Motor neuron (in vitro differentiated cells): ENCODE data around the gene ATXN1. TPM values are rescaled to one million over a fixed set of nuclear protein-coding genes. Genes with fewer than 3 reads are reported as not detected.
A peak's percentile ranks its signal among the peaks of the same experiment; 100 is the strongest.

ENCODE experiments used
- ATAC-seq, 8 experiments: fragments of 200-7000 bp; cut with Tn5 transposase; replicated peaks in 6 of 8; 2 replicates each; pipeline ENCODE4 v1.8.0; 2021; ENCODE audit warnings: mild to moderate bottlenecking in 8 of 8, moderate library complexity in 8 of 8
- H3K27ac ChIP-seq, 2 donors: fragments of 250-450 bp; sonication (Bioruptor Pico); 2 replicates each; pipeline ENCODE4 v1.9.0; 2021; ENCODE audit warnings: antibody characterized with exemption in 2 of 2, mild to moderate bottlenecking in 2 of 2, moderate library complexity in 1 of 2
- H3K4me1 ChIP-seq, 2 donors: fragments of 250-450 bp; sonication (Bioruptor Pico); replicated peaks in 1 of 2; 2 replicates each; pipeline ENCODE4 v1.6.1; 2021; ENCODE audit warnings: antibody characterized with exemption in 2 of 2, mild to moderate bottlenecking in 2 of 2, moderate library complexity in 1 of 2
- H3K4me3 ChIP-seq, 5 donors: fragments of 250-450 bp; sonication (Bioruptor Pico); 2 replicates each; pipeline ENCODE4 v1.9.0; 2021; ENCODE audit warnings: antibody characterized with exemption in 5 of 5, mild to moderate bottlenecking in 5 of 5, moderate library complexity in 4 of 5
- WGBS, 10 experiments: fragments of 450-650 bp; shearing (Covaris generic); methylation state at CpG; one replicate each; pipeline ENCODE4 v1.0.0; 2022; 5-methylcytosine and 5-hydroxymethylcytosine counted together
- in situ Hi-C, 9 experiments: fragments of 400-800 bp; cut with MboI; loops; one replicate each; pipeline ENCODE4 v1.15.0; 2021; ENCODE audit warnings: low sequenced_read_pairs in 9 of 9, low pct_unique_long_range_greater_than_20kb in 2 of 9; ENCODE audit not compliant: unreplicated experiment in 9 of 9
- total RNA-seq, 8 experiments: library from RNA; unstranded; fragments of 300-600 nt; gene quantifications; 2 replicates each; pipeline versions ENCODE4 v1.2.3 to v1.2.4, GENCODE V29; 2022

ATXN1 gene
- total RNA-seq, 8 experiments from 2014 or later = 8.9 to 64.9 (median 18.3) TPM

DNA sequence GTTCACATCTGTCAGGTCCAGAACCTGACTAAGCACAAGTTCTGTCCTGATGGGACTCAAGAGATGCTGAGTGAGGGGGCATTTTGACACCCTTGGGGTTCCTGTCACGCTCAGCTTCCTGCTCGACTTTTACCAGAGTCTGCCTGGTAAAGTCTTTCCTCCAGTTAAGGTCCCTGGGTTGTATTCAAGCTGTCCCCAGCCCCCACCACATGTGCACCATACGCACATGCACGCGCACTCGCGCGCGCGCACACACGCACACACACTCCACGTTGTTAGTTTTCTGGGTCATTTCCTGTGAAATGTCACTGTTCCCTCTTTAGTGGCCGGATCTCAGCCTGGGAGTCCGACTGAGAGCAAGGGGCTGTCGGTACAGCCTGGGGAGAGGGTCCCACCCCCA is 356.8 kb downstream of the ATXN1 start:
- ATAC-seq = no peak
- Histone ChIP-seq H3K4me3 (no peak overlapping the region), H3K27ac (no peak overlapping the region), H3K4me1 (peaks cover 7 to 8% of the 10 kb centered on the region in 2 donors)
- in situ Hi-C loops = no loop called here
- WGBS, 10 experiments = 80 to 100% (median 95%) methylated on average over 1 to 13 of the region's 15 CpGs; no CpG with 5 or more reads in 2 of the 10 experiments

DNA sequence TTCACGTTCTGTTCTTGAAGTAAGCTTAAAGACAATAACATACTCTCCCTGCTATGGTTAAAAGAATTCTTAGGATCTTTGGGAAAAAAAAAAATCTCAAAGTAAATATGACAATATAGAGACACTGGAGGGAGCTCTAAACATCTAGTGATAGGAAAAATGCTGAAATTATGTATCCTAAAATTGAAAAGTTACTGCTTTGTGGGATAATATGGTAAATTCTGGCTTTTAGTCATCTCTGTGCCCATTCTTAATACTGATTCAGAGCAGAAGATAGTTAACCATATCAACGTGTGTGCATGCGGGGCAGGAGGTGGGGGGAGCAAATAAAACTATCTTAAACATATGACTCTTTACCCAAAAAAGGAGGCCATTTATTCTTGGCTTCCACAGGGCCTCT is 357.4 kb downstream of the ATXN1 start:
- H3K27ac ChIP-seq = no peak overlapping the region
- in situ Hi-C loops = no loop called here

DNA sequence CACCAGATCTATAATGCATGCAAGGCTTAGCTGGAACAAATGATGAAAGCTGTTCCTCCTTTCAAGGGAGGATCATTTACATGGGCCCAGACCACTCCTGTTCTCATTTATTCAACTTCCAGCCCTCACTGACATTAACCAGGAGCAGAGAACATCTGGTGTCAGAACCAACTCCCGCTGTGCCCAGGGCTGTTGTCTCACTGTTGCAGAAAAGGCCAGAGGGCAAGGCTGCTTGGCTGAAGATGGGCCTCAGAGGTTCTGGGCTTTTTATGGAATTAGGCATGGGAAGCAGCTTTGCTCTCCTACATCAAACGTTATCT is 358.7 kb downstream of the ATXN1 start:
- in situ Hi-C loops = no loop called here
- H3K4me1 ChIP-seq = peaks cover 7 to 8% of the 10 kb centered on the region in 2 donors
- no peak overlapping the region for H3K4me3 ChIP-seq
- peak in 6 of 8 experiments; percentile 64 to 97 (median 84) for ATAC-seq
- WGBS, 10 experiments = 0 to 45% (median 21%) methylated on average over 1 to 2 of the region's 2 CpGs; no CpG with 5 or more reads in 6 of the 10 experiments
- no peak overlapping the region for H3K27ac ChIP-seq

More for the DNA sequence above, 357.4 kb downstream of the ATXN1 start:
- no peak for ATAC-seq
- H3K4me3 ChIP-seq = no peak overlapping the region
- 20 to 100% (median 76%) methylated on average over 1 to 3 of the region's 3 CpGs for WGBS, 10 experiments
- H3K4me1 ChIP-seq = peaks cover 7 to 8% of the 10 kb centered on the region in 2 donors

DNA sequence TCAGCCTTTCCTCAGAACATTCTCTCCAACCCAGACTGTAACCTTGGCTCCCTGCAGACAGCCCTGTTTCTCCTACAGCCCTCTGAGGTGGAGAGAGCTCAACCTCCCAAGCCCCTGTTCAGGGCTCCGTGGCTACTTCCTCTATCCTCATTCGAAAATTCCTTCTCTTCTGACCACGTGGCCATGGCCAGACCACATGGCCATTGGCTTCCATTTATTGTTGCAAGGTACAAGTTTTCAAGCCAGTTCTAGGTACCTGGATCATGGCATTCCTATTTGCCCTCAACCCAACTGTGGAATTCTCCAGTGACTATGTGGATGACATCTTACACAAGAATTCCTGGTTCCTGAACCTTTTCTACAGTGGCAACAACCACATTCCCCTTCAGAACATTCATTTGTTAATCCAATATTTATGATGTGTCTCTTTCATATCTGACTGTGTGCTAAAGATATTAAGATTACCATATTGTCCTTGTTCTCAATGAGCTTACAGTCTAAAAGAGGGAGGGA is 361.0 kb downstream of the ATXN1 start:
- in situ Hi-C loops = no loop called here
- Histone ChIP-seq H3K27ac (no peak overlapping the region), H3K4me3 (no peak overlapping the region), H3K4me1 (peaks cover 1 to 5% of the 10 kb centered on the region in 2 donors)
- no peak for ATAC-seq
- 67 to 100% (median 89%) methylated on average over 2 to 3 of the region's 3 CpGs; no CpG with 5 or more reads in 3 of the 10 experiments for WGBS, 10 experiments

GRCh38 chr6:16399695-16400094 is 361.6 kb downstream of the ATXN1 start:
- 40 to 100% (median 80%) methylated on average over 1 to 4 of the region's 5 CpGs; no CpG with 5 or more reads in 3 of the 10 experiments for WGBS, 10 experiments
- Histone ChIP-seq H3K4me3 (no peak overlapping the region), H3K4me1 (peaks cover 0 to 5% of the 10 kb centered on the region in 2 donors), H3K27ac (no peak overlapping the region)
- no peak for ATAC-seq
- in situ Hi-C loops = no loop called here

DNA sequence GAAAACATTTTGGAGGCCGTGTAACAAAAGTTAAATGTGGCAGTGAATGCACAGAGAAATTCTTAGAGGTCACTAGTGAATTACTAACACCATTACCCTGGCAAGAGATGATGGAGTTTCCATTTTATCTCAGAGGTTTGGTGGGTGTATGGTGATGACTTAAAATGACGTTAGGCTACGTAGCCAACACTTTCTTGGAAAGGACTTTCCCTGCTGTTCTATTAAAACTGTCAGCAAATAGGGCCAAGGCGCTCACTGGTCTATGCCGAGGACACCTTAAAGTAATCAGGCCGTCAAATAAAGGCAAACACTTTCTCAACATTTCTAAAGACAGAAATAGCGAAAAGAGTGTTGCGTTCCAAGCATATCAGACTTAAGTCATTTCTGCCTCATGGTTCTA is 362.1 kb downstream of the ATXN1 start:
- WGBS, 10 experiments = 39 to 96% (median 75%) methylated on average over 4 to 8 of the region's 8 CpGs; no CpG with 5 or more reads in 1 of the 10 experiments
- ATAC-seq = no peak
- no peak overlapping the region for H3K4me3 ChIP-seq
- no peak overlapping the region for H3K27ac ChIP-seq
- in situ Hi-C loops = no loop called here
- peaks cover 0 to 5% of the 10 kb centered on the region in 2 donors for H3K4me1 ChIP-seq

DNA sequence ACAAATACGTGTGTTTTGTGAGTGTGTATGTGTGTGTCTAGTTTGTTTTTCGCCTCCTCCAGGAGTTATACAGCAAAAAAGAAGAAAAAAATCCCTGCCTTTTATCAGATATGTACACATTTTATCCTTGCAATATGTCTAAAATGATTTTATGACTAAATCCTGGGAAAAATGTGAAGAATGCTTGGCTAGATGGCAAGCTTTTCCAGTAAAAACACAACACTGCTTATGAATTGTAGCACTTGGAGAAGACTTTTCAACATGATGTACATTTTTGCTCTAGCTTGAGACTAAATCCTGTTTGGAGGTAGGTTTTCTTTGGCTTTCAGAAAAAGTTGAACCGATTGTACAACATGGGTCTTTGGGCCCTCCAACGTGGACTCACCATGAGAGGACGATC is 362.7 kb downstream of the ATXN1 start:
- no peak overlapping the region for H3K4me3 ChIP-seq
- no peak overlapping the region for H3K27ac ChIP-seq
- peaks cover 0 to 5% of the 10 kb centered on the region in 2 donors for H3K4me1 ChIP-seq
- ATAC-seq = no peak
- in situ Hi-C loops = no loop called here
- 67 to 100% (median 81%) methylated on average over 2 to 5 of the region's 5 CpGs; no CpG with 5 or more reads in 1 of the 10 experiments for WGBS, 10 experiments

DNA sequence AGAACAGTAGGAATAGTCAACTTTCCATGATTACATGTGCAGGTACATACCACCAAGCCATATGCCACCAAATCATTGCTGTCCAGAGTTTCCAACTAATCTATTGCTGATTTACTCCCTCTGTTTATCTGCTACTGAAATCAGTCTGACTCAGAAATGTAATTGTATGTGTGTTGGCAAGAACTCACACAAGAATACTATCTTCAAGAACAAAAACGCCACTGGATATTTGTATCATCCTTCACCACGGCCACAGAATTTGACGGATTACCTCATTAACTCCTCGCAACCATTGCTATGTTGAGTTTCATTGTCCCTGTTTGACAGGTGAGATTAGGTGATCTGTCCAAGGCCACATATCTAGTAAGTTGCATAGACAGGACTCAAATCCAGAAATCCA is 363.6 kb downstream of the ATXN1 start:
- no peak for ATAC-seq
- peaks cover 0 to 3% of the 10 kb centered on the region in 2 donors for H3K4me1 ChIP-seq
- H3K4me3 ChIP-seq = no peak overlapping the region
- no peak overlapping the region for H3K27ac ChIP-seq
- 39 to 90% (median 75%) methylated on average over 2 to 4 of the region's 4 CpGs; no CpG with 5 or more reads in 2 of the 10 experiments for WGBS, 10 experiments
- in situ Hi-C loops = no loop called here

DNA sequence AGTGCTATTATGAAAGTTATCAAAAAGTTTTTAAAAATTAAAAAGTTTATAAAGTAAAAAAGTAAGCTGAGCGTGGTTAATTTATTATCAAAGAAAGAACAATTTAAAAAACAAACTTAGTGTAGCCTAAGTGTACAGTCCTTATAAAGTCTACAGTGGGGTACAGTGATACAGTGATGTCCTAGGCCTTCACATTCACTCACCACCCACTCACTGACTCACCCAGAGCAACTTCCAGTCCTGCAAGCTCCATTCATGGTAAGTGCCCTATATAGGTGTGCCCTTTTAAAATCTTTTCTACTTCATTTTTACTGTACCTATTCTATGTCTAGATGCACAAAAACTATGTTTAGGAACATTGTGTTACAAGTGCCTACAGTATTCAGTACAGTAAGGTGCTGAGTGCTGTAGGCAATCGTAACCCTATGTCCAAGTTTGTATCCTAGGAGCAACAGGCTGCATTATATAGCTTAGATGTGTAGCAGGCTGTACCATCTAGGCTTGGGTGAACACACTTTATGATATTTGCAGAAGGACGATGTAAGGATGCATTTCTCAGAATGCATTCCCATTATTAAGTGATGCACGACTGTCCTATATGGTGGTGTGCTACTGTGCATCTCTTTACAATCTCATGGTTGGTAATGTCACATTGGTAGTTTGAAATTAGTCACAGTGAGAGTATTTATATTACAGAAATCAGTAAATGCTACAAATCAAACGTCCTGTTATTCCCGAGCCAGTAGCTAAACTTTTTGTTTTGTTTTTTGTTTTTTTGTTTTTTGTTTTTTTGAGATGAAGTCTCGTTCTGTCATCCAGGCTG is 364.6 kb downstream of the ATXN1 start:
- Histone ChIP-seq H3K27ac (no peak overlapping the region), H3K4me1 (no peaks in the 10 kb centered on the region), H3K4me3 (no peak overlapping the region)
- ATAC-seq = no peak
- in situ Hi-C loops = no loop called here
- WGBS, 10 experiments = 73 to 100% (median 84%) methylated on average over 2 to 7 of the region's 7 CpGs

DNA sequence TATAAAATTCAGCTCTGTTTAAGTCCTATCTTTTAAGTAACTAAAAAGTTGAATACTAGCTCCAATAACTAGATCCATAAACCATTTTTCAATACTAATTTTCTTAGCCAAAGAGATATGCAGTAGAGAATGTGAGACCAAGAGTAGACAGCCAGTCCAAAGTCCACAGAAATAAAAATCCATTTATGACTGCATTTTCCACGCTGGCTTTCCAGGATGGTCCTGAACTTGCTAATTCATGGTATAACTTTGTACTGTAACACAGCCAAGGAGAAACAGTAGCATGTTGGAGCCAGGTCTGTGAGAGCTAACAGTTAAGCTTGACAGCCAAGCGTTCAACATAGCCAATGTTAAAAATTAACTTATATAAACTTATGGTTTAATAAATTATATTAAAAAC is 366.6 kb downstream of the ATXN1 start:
- in situ Hi-C loops = no loop called here
- 83 to 100% (median 93%) methylated on average over 1 to 2 of the region's 2 CpGs; no CpG with 5 or more reads in 1 of the 10 experiments for WGBS, 10 experiments
- no peak for ATAC-seq
- H3K4me1 ChIP-seq = no peaks in the 10 kb centered on the region
- no peak overlapping the region for H3K4me3 ChIP-seq
- no peak overlapping the region for H3K27ac ChIP-seq

DNA sequence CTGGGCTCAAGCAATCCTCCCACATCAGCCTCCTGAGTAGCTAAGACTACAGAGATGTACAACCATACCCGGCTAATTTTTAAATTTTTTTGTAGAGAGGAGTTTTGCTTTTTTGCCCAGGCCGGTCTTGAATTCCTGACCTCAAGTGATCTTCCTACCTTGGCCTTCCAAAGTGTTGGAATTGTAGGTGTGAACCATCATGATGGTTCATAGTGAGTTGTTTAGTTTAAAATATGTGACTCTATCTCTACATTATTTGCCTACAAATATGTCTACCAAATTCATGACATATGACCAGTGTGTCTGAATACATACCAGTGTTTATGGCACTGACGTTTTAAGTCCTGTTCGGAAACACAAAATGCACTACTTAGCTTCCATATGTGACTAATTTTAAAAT is 367.9 kb downstream of the ATXN1 start:
- H3K27ac ChIP-seq = no peak overlapping the region
- no peak for ATAC-seq
- H3K4me3 ChIP-seq = no peak overlapping the region
- WGBS, 10 experiments = 86 to 100% (median 92%) methylated on average over 1 to 4 of the region's 4 CpGs; no CpG with 5 or more reads in 1 of the 10 experiments
- in situ Hi-C loops = no loop called here
- no peaks in the 10 kb centered on the region for H3K4me1 ChIP-seq

GRCh38 chr6:16392010-16392409 is 369.2 kb downstream of the ATXN1 start:
- ATAC-seq = peak in 1 of 8 experiments; percentile 79
- in situ Hi-C loops = no loop called here
- H3K4me3 ChIP-seq = no peak overlapping the region
- H3K27ac ChIP-seq = no peak overlapping the region
- no peaks in the 10 kb centered on the region for H3K4me1 ChIP-seq
- 80 to 100% (median 100%) methylated on average over 1 of the region's 1 CpG; no CpG with 5 or more reads in 5 of the 10 experiments for WGBS, 10 experiments

DNA sequence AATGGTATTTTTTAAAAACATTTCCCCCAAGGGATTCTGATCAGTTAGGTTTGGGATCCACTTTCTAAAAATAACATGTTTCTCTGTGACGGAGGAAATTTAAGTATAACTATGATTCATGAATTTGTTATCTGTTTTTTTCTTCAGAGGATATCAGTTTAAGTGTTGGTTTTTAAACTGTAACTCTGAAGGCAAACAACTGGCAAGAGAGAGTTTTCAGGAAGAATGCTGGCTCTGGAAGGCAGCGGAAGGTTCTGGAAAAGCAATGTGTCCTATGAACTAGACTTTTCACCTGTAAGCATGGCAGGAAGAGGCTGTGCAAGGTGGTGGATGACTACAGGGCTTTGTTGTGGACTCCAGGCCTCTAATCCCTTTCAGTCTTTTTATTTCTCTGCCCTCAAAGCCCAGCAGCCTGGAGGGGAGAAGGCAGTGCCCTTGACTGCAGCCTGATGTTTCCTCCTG is 369.8 kb downstream of the ATXN1 start:
- 31 to 90% (median 61%) methylated on average over 2 of the region's 2 CpGs; no CpG with 5 or more reads in 3 of the 10 experiments for WGBS, 10 experiments
- in situ Hi-C loops = no loop called here
- H3K27ac ChIP-seq = no peak overlapping the region

More for the DNA sequence above, 369.8 kb downstream of the ATXN1 start:
- no peak for ATAC-seq
- Histone ChIP-seq H3K4me3 (no peak overlapping the region), H3K4me1 (peaks cover 0 to 3% of the 10 kb centered on the region in 2 donors)
